ENCODE data around the gene ACADSB. TPM values are rescaled to one million over a fixed set of nuclear protein-coding genes. Genes with fewer than 3 reads are reported as not detected.

The ACADSB gene
- total and polyA plus RNA-seq, 3 donors from 2014 or later, result 17.3 to 19.3 (median 19.1) TPM

DNA sequence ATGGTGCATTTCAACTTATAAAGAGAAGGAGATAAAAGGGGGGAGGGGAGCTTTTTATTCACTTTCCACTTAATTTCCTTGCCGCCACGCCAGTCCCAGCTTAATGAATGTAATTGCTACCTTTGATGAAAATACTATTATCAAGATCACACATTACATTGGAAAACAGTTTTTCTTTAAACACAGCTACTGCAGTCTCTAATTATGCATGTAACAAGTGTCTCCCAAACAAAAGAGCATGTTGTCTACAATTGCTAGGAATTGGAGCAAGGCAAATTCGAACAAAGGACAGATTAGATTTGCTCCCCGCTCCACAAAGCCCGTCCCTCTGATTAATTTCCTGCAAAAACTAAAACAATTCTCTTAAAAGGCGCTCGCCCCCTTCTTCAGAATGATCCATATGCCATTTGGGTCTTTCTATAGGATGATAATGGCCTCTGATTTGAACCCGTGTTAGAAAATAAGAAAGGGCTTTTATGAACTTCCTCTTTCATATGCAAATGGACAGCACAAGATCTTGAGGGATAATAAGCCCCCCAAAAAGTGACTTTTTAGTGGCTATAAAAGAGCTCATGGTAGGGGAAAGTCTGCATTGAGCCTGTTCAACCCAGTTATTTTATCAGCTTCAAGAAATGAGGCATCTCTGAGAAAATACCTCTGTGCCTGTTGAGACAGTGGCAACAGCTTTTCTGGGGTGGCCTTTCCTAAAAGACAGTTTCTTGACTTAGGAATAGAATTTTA is 60.6 kb downstream of the ACADSB start:
- DNase-seq, result no peak
- 79 to 83% methylated on average over 8 of the region's 8 CpGs for whole genome bisulfite sequencing, 2 donors
- Histone ChIP-seq H3K9me3 (no peaks in the 10 kb centered on the region), H3K36me3 (ENCODE audit: low read depth, missing control alignments) (no peaks in the 10 kb centered on the region), H3K4me3 (no peak overlapping the region), H3K27ac (no peak overlapping the region), H3K27me3 (no peaks in the 10 kb centered on the region), H3K4me1 (no peaks in the 10 kb centered on the region)
- TF ChIP-seq, protein P1, sequence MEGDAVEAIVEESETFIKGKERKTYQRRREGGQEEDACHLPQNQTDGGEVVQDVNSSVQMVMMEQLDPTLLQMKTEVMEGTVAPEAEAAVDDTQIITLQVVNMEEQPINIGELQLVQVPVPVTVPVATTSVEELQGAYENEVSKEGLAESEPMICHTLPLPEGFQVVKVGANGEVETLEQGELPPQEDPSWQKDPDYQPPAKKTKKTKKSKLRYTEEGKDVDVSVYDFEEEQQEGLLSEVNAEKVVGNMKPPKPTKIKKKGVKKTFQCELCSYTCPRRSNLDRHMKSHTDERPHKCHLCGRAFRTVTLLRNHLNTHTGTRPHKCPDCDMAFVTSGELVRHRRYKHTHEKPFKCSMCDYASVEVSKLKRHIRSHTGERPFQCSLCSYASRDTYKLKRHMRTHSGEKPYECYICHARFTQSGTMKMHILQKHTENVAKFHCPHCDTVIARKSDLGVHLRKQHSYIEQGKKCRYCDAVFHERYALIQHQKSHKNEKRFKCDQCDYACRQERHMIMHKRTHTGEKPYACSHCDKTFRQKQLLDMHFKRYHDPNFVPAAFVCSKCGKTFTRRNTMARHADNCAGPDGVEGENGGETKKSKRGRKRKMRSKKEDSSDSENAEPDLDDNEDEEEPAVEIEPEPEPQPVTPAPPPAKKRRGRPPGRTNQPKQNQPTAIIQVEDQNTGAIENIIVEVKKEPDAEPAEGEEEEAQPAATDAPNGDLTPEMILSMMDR (IDR thresholded peaks at IDR 0.05), result no peak
- TF ChIP-seq POLR2A (IDR thresholded peaks at IDR 0.05), result no peak
- intact Hi-C loops (cut with DNase I; ENCODE audit: low total_unique reads), result no loop called here

DNA sequence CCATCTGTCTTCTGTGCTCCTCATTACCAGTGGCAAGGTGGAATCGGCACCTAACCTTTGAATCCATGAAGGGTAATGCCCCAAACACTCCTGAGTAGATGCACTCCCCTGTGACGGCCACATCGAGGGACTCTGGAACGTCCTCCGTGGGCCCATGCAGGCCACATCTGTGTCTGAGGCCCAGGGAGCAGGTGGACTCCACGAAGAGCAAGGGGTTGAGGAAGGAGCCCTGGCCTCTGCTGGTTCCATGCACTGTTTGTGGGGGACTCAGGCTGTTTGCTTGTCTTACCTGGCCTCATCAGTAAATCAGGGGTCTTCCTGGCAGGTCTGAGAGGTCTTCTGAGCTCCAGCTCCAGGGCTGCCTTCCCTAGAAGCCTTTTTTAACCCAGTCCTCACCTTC is 64.4 kb downstream of the ACADSB start:
- intact Hi-C loops (cut with DNase I; ENCODE audit: low total_unique reads), result no loop called here
- H3K27ac ChIP-seq, result no peak overlapping the region
- no peaks in the 10 kb centered on the region for H3K36me3 ChIP-seq (ENCODE audit: low read depth, missing control alignments)
- WGBS, 2 donors, result 88 to 100% methylated on average over 5 to 6 of the region's 6 CpGs
- TF ChIP-seq POLR2A (IDR thresholded peaks at IDR 0.05), result no peak
- TF ChIP-seq, protein P1 (IDR thresholded peaks at IDR 0.05), result no peak
- DNase-seq, result no peak
- no peaks in the 10 kb centered on the region for H3K4me1 ChIP-seq
- no peak overlapping the region for H3K4me3 ChIP-seq
- H3K27me3 ChIP-seq, result no peaks in the 10 kb centered on the region
- H3K9me3 ChIP-seq, result no peaks in the 10 kb centered on the region

DNA sequence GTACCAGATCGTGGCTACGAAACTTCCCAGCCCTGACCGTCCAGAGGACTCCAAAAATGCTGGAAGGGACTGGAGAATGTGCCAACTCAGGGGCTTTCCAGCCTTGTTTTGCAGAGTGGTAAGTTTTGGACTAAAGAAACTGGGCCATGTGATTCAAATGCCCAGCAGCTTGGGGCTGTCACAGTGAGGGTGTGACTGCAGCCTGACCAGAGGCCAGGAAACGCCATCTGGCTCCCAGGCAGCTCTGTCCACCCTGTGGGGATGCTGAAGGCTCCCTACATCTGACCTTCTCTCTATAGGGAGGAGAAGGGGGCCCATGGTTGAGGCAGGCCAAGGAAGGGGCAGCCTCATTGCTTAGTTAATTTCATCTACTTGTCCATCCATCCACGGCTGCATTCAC is 65.4 kb downstream of the ACADSB start:
- intact Hi-C loops (cut with DNase I; ENCODE audit: low total_unique reads), result no loop called here
- WGBS, 2 donors, result 86% methylated on average over 4 to 5 of the region's 5 CpGs
- no peaks in the 10 kb centered on the region for H3K9me3 ChIP-seq

DNA sequence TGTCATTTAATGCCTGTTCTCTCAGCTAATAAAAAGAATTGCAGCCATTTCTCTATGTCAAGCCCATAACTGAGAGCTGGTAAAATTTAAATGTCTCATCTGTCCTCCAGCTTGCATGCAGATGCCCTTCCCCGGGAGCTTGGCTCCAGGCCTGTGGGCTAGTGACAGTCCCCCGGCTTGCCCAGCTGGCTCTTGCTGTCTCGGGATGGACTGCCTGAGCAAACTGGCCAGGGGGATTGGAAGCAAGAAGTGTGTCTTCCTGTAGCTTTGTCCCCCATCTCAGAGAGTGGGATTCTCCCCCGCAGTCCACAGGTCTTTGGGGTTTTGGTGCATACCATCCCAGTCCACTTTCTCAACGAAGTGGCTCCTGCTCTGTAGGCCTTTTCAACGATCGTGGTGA is 73.1 kb downstream of the ACADSB start:
- 70 to 77% methylated on average over 6 to 7 of the region's 7 CpGs for WGBS, 2 donors
- TF ChIP-seq, protein P1 (IDR thresholded peaks at IDR 0.05), result no peak
- no peak for TF ChIP-seq POLR2A (IDR thresholded peaks at IDR 0.05)
- Histone ChIP-seq H3K9me3 (no peaks in the 10 kb centered on the region), H3K27me3 (no peaks in the 10 kb centered on the region), H3K27ac (no peak overlapping the region), H3K4me1 (no peaks in the 10 kb centered on the region), H3K4me3 (no peak overlapping the region), H3K36me3 (ENCODE audit: low read depth, missing control alignments) (no peaks in the 10 kb centered on the region)
- intact Hi-C loops (cut with DNase I; ENCODE audit: low total_unique reads), result no loop called here
- no peak for DNase-seq

More for the DNA sequence above, 65.4 kb downstream of the ACADSB start:
- Histone ChIP-seq H3K4me1 (no peaks in the 10 kb centered on the region), H3K27ac (no peak overlapping the region), H3K36me3 (ENCODE audit: low read depth, missing control alignments) (no peaks in the 10 kb centered on the region), H3K4me3 (no peak overlapping the region), H3K27me3 (no peaks in the 10 kb centered on the region)
- TF ChIP-seq POLR2A (IDR thresholded peaks at IDR 0.05), result no peak
- TF ChIP-seq, protein P1 (IDR thresholded peaks at IDR 0.05), result no peak
- DNase-seq, result no peak

DNA sequence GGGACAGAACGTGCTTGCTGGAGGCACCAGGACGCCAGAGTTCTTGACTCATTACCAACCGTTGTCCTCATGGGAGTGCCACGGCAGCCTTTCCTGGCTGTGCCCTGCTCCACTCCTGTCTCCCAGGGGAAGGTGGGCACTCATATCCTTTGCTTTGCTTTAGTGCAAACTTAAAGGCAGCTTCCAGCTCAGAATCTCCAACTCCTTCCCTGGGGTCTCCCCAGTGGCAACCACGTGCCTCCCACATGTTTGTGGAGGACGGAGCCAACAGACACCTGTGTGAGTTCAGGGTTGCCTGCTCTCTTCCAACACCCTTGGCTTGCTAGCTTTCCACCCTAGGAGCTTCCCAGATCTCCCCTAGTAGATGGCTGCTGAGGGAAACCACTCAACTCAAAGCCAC is 75.0 kb downstream of the ACADSB start:
- no peak overlapping the region for H3K27ac ChIP-seq
- 85 to 89% methylated on average over 6 of the region's 6 CpGs for WGBS, 2 donors
- intact Hi-C loops (cut with DNase I; ENCODE audit: low total_unique reads), result no loop called here
- no peaks in the 10 kb centered on the region for H3K27me3 ChIP-seq
- no peak for DNase-seq
- no peaks in the 10 kb centered on the region for H3K9me3 ChIP-seq
- H3K4me1 ChIP-seq, result no peaks in the 10 kb centered on the region
- no peak for TF ChIP-seq POLR2A (IDR thresholded peaks at IDR 0.05)
- TF ChIP-seq, protein P1 (IDR thresholded peaks at IDR 0.05), result no peak
- no peak overlapping the region for H3K4me3 ChIP-seq
- H3K36me3 ChIP-seq (ENCODE audit: low read depth, missing control alignments), result no peaks in the 10 kb centered on the region
